ENCODE results near the gene GARRE1.
"Not testable (repeated sequence)": the region's sequence is repeated elsewhere in the genome, so short reads cannot be mapped to it uniquely, and the experiment has no call there.

The GARRE1 gene

GRCh38 chr19:34257559-34257924, 3.2 kb downstream of the GARRE1 start:
- no peak for DNase-seq (ENCODE audit: low read depth)

- no peak for DNase-seq (ENCODE audit: low read depth)
Measured at GRCh38 chr19:34259367-34260095, 5.2 kb downstream of the GARRE1 start.

- no peak for DNase-seq (ENCODE audit: low read depth)
Measured at GRCh38 chr19:34260771-34261173, 6.4 kb downstream of the GARRE1 start.

- no peak for DNase-seq (ENCODE audit: low read depth)
Measured at GRCh38 chr19:34261334-34262109, 7.2 kb downstream of the GARRE1 start.

- no peak for DNase-seq (ENCODE audit: low read depth)
Measured at GRCh38 chr19:34263745-34264237, 9.4 kb downstream of the GARRE1 start.

GRCh38 chr19:34265221-34265650, 10.9 kb downstream of the GARRE1 start:
- no peak for DNase-seq (ENCODE audit: low read depth)

- no peak for DNase-seq (ENCODE audit: low read depth)
Measured at GRCh38 chr19:34269081-34269480, 14.7 kb downstream of the GARRE1 start.

GRCh38 chr19:34269489-34269888, 15.1 kb downstream of the GARRE1 start:
- DNase-seq (ENCODE audit: low read depth), result no peak

- DNase-seq (ENCODE audit: low read depth), result peak; percentile 48
Measured at GRCh38 chr19:34269968-34270621, 15.7 kb downstream of the GARRE1 start.

- DNase-seq (ENCODE audit: low read depth), result no peak
Measured at GRCh38 chr19:34273121-34273520, 18.8 kb downstream of the GARRE1 start.

GRCh38 chr19:34274284-34274826, 20.0 kb downstream of the GARRE1 start:
- DNase-seq (ENCODE audit: low read depth), result no peak

GRCh38 chr19:34274827-34275625, 20.7 kb downstream of the GARRE1 start:
- DNase-seq (ENCODE audit: low read depth), result no peak

GRCh38 chr19:34275705-34276104, 21.4 kb downstream of the GARRE1 start:
- DNase-seq (ENCODE audit: low read depth), result no peak

- no peak for DNase-seq (ENCODE audit: low read depth)
Measured at GRCh38 chr19:34276614-34277013, 22.3 kb downstream of the GARRE1 start.

- no peak for DNase-seq (ENCODE audit: low read depth)
Measured at GRCh38 chr19:34277244-34277643, 22.9 kb downstream of the GARRE1 start.

- no peak for DNase-seq (ENCODE audit: low read depth)
Measured at GRCh38 chr19:34278783-34279182, 24.4 kb downstream of the GARRE1 start.

- DNase-seq (ENCODE audit: low read depth), result not testable (repeated sequence)
Measured at GRCh38 chr19:34281444-34281843, 27.1 kb downstream of the GARRE1 start.

GRCh38 chr19:34282611-34283519, 28.5 kb downstream of the GARRE1 start:
- no peak for DNase-seq (ENCODE audit: low read depth)

GRCh38 chr19:34284505-34284904, 30.2 kb downstream of the GARRE1 start:
- DNase-seq (ENCODE audit: low read depth), result no peak

GRCh38 chr19:34287662-34288140, 33.3 kb downstream of the GARRE1 start:
- DNase-seq (ENCODE audit: low read depth), result no peak
